Esophagus muscularis mucosa (tissue), 3 donors: ENCODE results near the gene VSIG10L.

Experiments
- POLR2A ChIP-seq: fragments of 450-650 bp; IDR thresholded peaks from one replicate; pipeline ENCODE4 v1.6.1; 2017; ENCODE audit warnings: antibody characterized with exemption, moderate library complexity, mild to moderate bottlenecking, low read depth
- TF ChIP-seq, protein P1 (sequence below), 3 experiments: fragments of 200-600 bp in 2 of 3; fragments of 450-650 bp in 1 of 3; sonication (generic) in 2 of 3; IDR thresholded peaks; one replicate each; pipeline ENCODE4 v1.5.1; 2017 to 2019; ENCODE audit warnings: antibody characterized with exemption in 3 of 3, mild to moderate bottlenecking in 2 of 3, moderate library complexity in 1 of 3

DNA sequence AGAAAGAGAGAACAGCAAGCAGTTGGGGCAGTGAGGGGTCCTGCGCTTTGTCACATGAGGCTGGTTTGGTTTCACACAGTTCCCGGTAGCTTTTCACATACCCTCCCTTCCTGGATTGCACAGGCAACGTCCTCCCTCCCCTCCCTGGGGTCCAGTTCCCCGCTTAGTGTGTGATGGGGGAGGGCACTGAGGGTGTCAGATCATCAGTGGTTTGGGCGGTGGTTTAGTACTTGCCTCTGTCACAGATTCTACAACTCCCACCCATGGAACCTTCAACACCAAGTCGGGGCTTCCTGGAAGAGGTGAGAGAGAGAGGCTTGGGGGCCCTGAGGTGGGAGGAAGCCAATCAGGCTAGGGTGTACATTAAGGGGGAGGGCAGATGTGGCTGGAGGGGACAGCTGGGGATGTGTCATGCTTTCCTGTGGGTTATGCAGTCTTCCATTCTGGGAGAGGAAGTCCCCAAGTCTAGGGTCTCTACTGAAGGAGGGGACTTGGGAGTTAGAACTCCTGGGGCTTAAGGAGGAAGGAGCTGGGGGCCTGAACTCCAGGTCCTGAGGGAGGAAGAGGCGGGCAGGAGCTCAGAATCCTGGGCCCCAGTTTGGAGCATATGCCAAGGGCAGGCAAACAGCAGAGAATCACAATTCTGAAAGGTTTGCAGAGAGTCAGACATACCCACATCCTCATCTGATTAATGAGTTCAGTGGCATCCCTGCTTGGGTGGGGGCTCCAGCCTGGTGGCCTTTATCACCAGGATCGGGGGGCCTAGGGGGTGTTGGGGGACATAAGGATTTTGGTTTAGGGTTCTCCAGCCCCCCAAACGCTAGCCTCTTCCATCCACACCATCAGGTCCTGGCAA lies 30.9 kb upstream of the VSIG10L start, which contains the start of gene NKG7:
- TF ChIP-seq, protein P1, sequence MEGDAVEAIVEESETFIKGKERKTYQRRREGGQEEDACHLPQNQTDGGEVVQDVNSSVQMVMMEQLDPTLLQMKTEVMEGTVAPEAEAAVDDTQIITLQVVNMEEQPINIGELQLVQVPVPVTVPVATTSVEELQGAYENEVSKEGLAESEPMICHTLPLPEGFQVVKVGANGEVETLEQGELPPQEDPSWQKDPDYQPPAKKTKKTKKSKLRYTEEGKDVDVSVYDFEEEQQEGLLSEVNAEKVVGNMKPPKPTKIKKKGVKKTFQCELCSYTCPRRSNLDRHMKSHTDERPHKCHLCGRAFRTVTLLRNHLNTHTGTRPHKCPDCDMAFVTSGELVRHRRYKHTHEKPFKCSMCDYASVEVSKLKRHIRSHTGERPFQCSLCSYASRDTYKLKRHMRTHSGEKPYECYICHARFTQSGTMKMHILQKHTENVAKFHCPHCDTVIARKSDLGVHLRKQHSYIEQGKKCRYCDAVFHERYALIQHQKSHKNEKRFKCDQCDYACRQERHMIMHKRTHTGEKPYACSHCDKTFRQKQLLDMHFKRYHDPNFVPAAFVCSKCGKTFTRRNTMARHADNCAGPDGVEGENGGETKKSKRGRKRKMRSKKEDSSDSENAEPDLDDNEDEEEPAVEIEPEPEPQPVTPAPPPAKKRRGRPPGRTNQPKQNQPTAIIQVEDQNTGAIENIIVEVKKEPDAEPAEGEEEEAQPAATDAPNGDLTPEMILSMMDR (IDR thresholded peaks at IDR 0.05): no peak
- TF ChIP-seq POLR2A: no peak
